Neuronal stem cell (in vitro differentiated cells): ENCODE measurements around the gene PPP2R5C.

Experiments used
- DNase-seq: peaks from one replicate; pipeline ENCODE4 v3.0.0-alpha.2; 2013; ENCODE audit warnings: low spot score
- H2AFZ ChIP-seq: one replicate; pipeline ENCODE4 v1.6.1; 2013; ENCODE audit warnings: mild to moderate bottlenecking, low read length, inconsistent platforms
- H2AK5ac ChIP-seq: 2 replicates; pipeline ENCODE4 v1.6.1; 2013; ENCODE audit warnings: low read depth, mild to moderate bottlenecking, inconsistent platforms, low read length, moderate library complexity, mixed read lengths
- H2BK120ac ChIP-seq: 2 replicates; pipeline ENCODE4 v1.6.1; 2013; ENCODE audit warnings: low read depth, mild to moderate bottlenecking, inconsistent platforms, low read length, moderate library complexity, mixed read lengths
- H2BK12ac ChIP-seq: one replicate; pipeline ENCODE4 v1.6.1; 2013; ENCODE audit warnings: low read length, inconsistent platforms
- H2BK15ac ChIP-seq: 2 replicates; pipeline ENCODE4 v1.6.1; 2013; ENCODE audit warnings: mild to moderate bottlenecking, low read length, inconsistent platforms, mixed read lengths
- H2BK5ac ChIP-seq: one replicate; pipeline ENCODE4 v1.6.1; 2013; ENCODE audit warnings: inconsistent platforms, mild to moderate bottlenecking, low read length, moderate library complexity
- H3K14ac ChIP-seq: one replicate; pipeline ENCODE4 v1.6.1; 2013; ENCODE audit warnings: low read length, inconsistent platforms
- H3K18ac ChIP-seq: 2 replicates; pipeline ENCODE4 v1.6.1; 2013; ENCODE audit warnings: low read length, inconsistent platforms
- H3K23ac ChIP-seq: 2 replicates; pipeline ENCODE4 v1.6.1; 2013; ENCODE audit warnings: low read depth, mild to moderate bottlenecking, mixed read lengths, low read length, inconsistent platforms; ENCODE audit not compliant: poor library complexity
- H3K27ac ChIP-seq: replicated peaks from 3 replicates; pipeline ENCODE4 v1.5.1; 2013; ENCODE audit warnings: low read length, inconsistent platforms
- H3K27me3 ChIP-seq, 3 experiments: 2 replicates each; pipeline ENCODE4 v1.6.1; 2013; ENCODE audit warnings: low read length in 3 of 3, mild to moderate bottlenecking in 2 of 3, inconsistent platforms in 1 of 3, low read depth in 1 of 3, mixed read lengths in 1 of 3, moderate library complexity in 1 of 3; ENCODE audit not compliant: control insufficient read depth in 3 of 3, insufficient read depth in 3 of 3
- H3K36me3 ChIP-seq, 2 donors: replicated peaks in 1 of 2; 2 replicates each; pipeline ENCODE4 v1.6.1; 2013; ENCODE audit warnings: low read length in 2 of 2; ENCODE audit not compliant: control insufficient read depth in 2 of 2, insufficient read depth in 2 of 2
- H3K4ac ChIP-seq: 2 replicates; pipeline ENCODE4 v1.6.1; 2013; ENCODE audit warnings: inconsistent platforms, mild to moderate bottlenecking, low read length, moderate library complexity
- H3K4me1 ChIP-seq, 2 donors: 1 replicate in 1 of 2; 2 replicates in 1 of 2; pipeline ENCODE4 v1.6.1; 2013; ENCODE audit warnings: low read length in 2 of 2, low read depth in 1 of 2; ENCODE audit not compliant: control insufficient read depth in 2 of 2, insufficient read depth in 1 of 2
- H3K4me2 ChIP-seq: one replicate; pipeline ENCODE4 v1.6.1; 2013; ENCODE audit warnings: mild to moderate bottlenecking, low read length, inconsistent platforms; ENCODE audit not compliant: insufficient read depth, poor library complexity, severe bottlenecking
- H3K4me3 ChIP-seq, 2 donors: 2 replicates each; pipeline ENCODE4 v1.5.1; 2013; ENCODE audit warnings: low read length in 2 of 2, mild to moderate bottlenecking in 2 of 2, inconsistent platforms in 1 of 2, moderate library complexity in 1 of 2
- H3K79me1 ChIP-seq: one replicate; pipeline ENCODE4 v1.6.1; 2013; ENCODE audit warnings: low read depth, mild to moderate bottlenecking, inconsistent platforms, low read length, moderate library complexity
- H3K9ac ChIP-seq: one replicate; pipeline ENCODE4 v1.6.1; 2013; ENCODE audit warnings: mild to moderate bottlenecking, low read depth, low read length, inconsistent platforms; ENCODE audit not compliant: poor library complexity
- H3K9me3 ChIP-seq, 2 donors: replicated peaks in 1 of 2; 2 replicates each; pipeline versions ENCODE3 to v1.6.1; 2013; ENCODE audit warnings: low read length in 2 of 2, mild to moderate bottlenecking in 2 of 2, inconsistent platforms in 1 of 2, low read depth in 1 of 2, mixed read lengths in 1 of 2, moderate library complexity in 1 of 2; ENCODE audit not compliant: control insufficient read depth in 2 of 2, insufficient read depth in 1 of 2
- H4K8ac ChIP-seq: one replicate; pipeline ENCODE4 v1.6.1; 2013; ENCODE audit warnings: low read depth, mild to moderate bottlenecking, inconsistent platforms, low read length, moderate library complexity
- H4K91ac ChIP-seq: one replicate; pipeline ENCODE4 v1.6.1; 2013; ENCODE audit warnings: low read length, low read depth, mild to moderate bottlenecking, inconsistent platforms; ENCODE audit not compliant: poor library complexity
- WGBS, 2 donors: extraction: QIAGEN DNeasy Blood & Tissue Kit; methylation state at CpG; one replicate each; pipeline ENCODE4 v1.1.7; 2013; ENCODE audit warnings: missing lambda C conversion rate in 2 of 2, mixed read lengths in 1 of 2; ENCODE audit not compliant: insufficient read length in 2 of 2, insufficient replicate concordance in 1 of 2; ENCODE audit errors: extremely low coverage in 2 of 2; 5-methylcytosine and 5-hydroxymethylcytosine counted together

Gene PPP2R5C

DNA sequence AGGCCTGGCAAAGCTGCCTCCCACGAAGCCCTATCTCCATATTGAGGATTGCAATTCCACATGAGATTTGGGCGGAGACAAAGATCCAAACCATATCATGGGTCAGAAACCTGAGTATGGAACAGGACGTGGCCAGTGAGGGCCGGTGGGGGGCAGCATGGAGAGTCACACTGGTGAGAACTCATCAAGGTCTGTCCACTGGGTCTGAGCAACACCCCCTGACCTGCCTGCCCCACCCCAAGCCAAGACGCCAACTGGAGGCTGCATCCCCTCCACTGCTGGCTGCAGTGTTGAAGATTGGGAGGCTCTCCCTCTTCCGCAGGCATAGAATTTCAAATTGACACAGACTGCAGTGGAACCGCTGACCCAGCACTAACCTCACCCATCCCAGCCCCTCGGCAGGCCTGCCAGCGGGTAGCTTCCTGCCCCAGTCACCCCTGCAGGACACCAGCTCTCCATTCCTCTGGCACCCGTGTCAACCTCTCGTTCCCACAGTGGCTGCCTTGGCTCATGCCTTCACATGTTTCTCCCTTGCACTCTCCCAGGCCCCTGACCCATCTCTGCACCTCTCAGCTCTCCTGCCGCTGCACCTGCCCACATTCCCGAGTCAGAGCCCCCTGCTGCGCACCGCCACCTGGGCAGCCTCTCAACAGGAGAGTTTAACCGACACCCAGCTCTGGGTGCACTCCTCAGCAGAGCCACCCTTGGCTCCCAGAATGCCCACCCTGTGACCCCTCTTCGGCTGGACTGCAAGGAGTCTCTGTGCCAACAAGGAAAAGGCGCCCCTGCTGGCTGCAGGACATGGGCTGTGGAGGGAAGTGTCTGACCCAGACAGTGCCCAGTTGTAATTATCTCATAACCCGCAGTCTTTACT lies 45.2 kb upstream of the PPP2R5C start:
- Histone ChIP-seq H3K23ac (peak overlapping the region; percentile 67), H3K4me1 (peaks cover 1 to 2% of the 10 kb centered on the region in 2 donors), H4K91ac (no peak overlapping the region), H2AK5ac (peak overlapping the region; percentile 48), H2BK5ac (peak overlapping the region; percentile 45), H2BK15ac (peak overlapping the region; percentile 59), H3K27me3 (no peaks in the 10 kb centered on the region), H2BK120ac (no peak overlapping the region), H4K8ac (peak overlapping the region; percentile 95), H3K36me3 (no peaks in the 10 kb centered on the region), H2AFZ (no peak overlapping the region), H3K9me3 (peaks cover 0 to 2% of the 10 kb centered on the region in 2 donors), H3K79me1 (no peaks in the 10 kb centered on the region), H3K27ac (no peak overlapping the region), H3K9ac (peak overlapping the region; percentile 37), H3K4me3 (no peak overlapping the region), H3K14ac (peak overlapping the region; percentile 64), H3K4me2 (no peak overlapping the region), H2BK12ac (no peak overlapping the region), H3K4ac (no peak overlapping the region), H3K18ac (peak overlapping the region; percentile 67)
- no CpG with 5 or more reads among the region's 19 CpGs for WGBS, 2 donors
- DNase-seq = no peak

DNA sequence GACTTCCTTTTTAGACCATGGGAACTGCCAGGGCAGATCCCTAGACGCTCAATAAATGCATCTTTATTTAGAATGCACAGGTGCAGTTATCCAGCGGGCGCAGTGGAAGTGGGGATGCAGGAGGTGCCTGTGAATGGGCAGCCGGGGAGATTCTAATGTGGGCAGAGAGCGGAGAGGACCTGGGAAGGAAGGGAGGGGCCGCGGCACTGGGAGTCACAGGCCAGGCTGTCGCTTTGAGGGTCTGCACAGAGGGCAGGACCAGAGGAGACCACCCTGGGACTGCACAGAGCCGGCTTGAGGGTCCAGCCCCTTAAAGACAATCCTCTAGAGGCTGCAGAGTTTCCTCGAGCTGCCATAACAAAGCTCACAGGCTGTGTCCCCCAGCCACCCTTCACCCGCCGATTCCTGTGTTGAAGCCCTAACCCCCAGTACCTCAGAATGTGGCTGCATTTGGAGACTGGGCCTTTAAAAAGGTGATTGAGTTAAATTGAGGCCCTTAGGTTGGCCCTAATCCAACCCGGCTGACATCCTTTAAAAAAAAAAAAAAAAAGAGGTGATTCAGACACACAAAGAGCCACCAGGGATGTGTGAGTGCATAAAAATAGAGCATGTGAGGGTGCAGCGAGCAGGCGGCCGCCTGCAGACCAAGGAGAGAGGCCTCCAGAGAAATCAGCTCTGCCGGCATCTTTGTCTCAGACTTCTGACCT lies 44.4 kb upstream of the PPP2R5C start:
- H3K18ac ChIP-seq = no peak overlapping the region
- no peak overlapping the region for H4K8ac ChIP-seq
- peak overlapping the region; percentile 25 for H2BK12ac ChIP-seq
- H3K27ac ChIP-seq = no peak overlapping the region
- peak overlapping the region; percentile 45 for H2BK5ac ChIP-seq
- no peaks in the 10 kb centered on the region for H3K36me3 ChIP-seq
- H3K14ac ChIP-seq = no peak overlapping the region
- no CpG with 5 or more reads among the region's 17 CpGs for WGBS, 2 donors
- no peak overlapping the region for H2BK15ac ChIP-seq
- H3K4ac ChIP-seq = no peak overlapping the region
- H2AFZ ChIP-seq = peak overlapping the region; percentile 64
- no peak overlapping the region for H2BK120ac ChIP-seq
- no peak for DNase-seq
- H3K4me3 ChIP-seq = no peak overlapping the region
- H3K9me3 ChIP-seq = peaks cover 0 to 2% of the 10 kb centered on the region in 2 donors
- H3K4me1 ChIP-seq = peaks cover 1 to 2% of the 10 kb centered on the region in 2 donors
- H3K27me3 ChIP-seq = no peaks in the 10 kb centered on the region
- no peak overlapping the region for H3K9ac ChIP-seq
- no peak overlapping the region for H4K91ac ChIP-seq
- peak overlapping the region; percentile 48 for H2AK5ac ChIP-seq
- no peak overlapping the region for H3K23ac ChIP-seq
- H3K4me2 ChIP-seq = no peak overlapping the region
- H3K79me1 ChIP-seq = no peaks in the 10 kb centered on the region

DNA sequence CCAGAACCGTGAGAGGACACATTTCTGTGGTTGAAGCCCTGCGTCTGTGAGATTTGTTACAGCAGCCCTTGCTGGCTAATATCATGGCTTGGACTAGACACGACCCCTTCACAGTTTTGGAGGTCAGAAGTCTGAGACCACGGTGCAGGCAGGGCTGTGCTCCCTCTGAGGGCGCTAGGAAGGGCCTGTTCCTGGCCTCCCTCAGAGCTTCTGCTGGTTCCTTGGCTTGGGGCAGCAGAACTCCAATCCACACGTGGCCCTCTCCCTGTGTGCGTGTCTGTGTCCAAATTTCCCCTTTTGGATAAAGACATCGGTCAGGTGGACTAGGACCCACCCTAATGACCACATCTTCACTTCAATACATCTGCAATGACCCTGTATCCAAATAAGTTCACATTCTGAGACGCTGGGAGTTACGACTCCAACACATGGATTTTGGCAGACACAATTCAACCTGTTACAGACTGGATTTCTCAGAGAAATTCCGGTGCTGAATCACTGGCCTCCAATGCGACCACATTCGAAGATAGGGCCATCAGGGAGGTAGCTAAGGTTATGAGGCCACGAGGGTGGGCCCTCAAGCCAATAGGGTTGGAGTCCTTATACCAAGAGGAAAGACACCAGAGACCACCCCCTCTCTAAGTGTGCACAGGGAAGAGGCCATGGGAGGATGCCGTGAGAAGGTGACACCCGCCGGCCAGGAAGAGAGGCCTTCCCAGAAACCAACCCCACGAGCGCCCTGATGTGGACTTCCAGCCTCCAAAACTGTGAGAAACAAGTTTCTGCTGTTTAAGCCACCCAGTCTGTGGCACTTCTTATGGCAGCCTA lies 43.6 kb upstream of the PPP2R5C start:
- Histone ChIP-seq H4K8ac (no peak overlapping the region), H3K4me2 (no peak overlapping the region), H3K79me1 (no peaks in the 10 kb centered on the region), H3K9ac (no peak overlapping the region), H2AK5ac (no peak overlapping the region), H3K4me1 (peaks cover 1 to 2% of the 10 kb centered on the region in 2 donors), H3K4me3 (no peak overlapping the region), H4K91ac (peak overlapping the region; percentile 22), H3K9me3 (peaks cover 0 to 2% of the 10 kb centered on the region in 2 donors), H2BK15ac (no peak overlapping the region), H2BK12ac (peak overlapping the region; percentile 25), H2BK120ac (no peak overlapping the region), H3K27me3 (no peaks in the 10 kb centered on the region), H3K36me3 (no peaks in the 10 kb centered on the region), H3K14ac (no peak overlapping the region), H3K18ac (no peak overlapping the region), H3K4ac (no peak overlapping the region), H3K23ac (no peak overlapping the region), H3K27ac (no peak overlapping the region), H2BK5ac (no peak overlapping the region), H2AFZ (peak overlapping the region; percentile 64)
- no peak for DNase-seq
- WGBS, 2 donors = no CpG with 5 or more reads among the region's 19 CpGs
